GM19025 (cell line): ENCODE results near the gene ZNF789.
A peak's percentile ranks its signal among the peaks of the same experiment; 100 is the strongest.
"Not testable (repeated sequence)": the region's sequence is repeated elsewhere in the genome, so short reads cannot be mapped to it uniquely, and the experiment has no call there.

Experiments
- ATAC-seq: cut with Tn5 transposase; IDR thresholded peaks from one replicate; pipeline ENCODE4 v1.9.1; 2021; ENCODE audit warnings: mild to moderate bottlenecking, low read depth, moderate library complexity; ENCODE audit not compliant: unreplicated experiment

The ZNF789 gene

GRCh38 chr7:99501236-99501635, 28.5 kb downstream of the ZNF789 start:
- not testable (repeated sequence) for ATAC-seq

DNA sequence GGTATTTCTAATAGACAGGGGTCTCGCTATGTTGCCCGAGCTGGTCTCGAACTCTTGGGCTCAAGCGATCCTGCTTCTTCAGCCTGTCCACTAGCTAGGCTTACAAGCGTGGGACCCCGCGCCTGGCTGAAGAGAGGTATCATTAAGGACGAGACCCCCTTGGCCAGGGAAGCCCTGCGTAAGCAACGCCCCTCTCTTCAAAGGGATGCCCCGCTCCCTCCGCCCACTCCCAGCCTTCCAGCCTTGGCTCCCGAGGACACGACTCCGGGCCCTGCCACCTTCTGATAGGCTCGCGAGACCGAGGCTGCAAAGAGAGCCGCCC, 31.6 kb downstream of the ZNF789 start:
- no peak for ATAC-seq

DNA sequence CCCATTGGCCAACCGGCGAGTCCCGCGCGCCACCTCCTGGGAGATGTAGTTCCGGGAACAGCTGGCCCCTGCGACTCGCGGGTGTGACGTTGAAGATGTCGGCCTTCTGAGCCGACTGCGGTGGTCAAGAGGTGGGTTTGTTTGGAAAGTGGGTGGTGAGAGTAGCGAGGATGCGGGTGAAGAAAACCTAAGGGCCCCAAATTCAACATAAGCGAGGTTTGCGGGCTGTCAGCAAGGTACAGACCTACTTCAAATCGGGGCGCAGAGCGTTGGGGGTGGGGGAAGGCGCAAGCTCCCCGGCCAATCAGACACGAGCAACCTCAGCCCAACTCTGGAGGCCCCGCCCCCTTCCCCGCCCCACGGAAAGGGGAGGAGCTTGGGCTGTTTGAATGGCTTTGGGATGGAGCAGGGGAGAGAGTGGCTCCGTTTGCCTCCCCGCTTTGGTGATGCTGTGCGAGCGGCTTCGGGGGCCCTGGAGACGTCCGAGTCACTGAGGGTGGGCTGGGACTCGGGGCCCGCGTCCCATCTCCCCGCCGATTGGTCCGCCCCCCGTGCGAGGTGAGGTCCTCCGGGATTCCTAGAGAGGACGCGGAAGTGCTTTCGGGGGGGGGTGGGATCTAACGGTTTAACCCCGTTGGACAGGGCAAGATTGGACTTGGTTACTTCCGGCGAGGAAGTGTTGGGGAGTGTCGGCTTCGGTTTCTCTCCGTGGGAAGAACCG, 32.1 kb downstream of the ZNF789 start, which contains the start of gene ZKSCAN5:
Gene ZKSCAN5, plus strand, starts transcription at position 60 of the 721 bp plus-strand sequence. CDS start 1,383 bp downstream, outside the sequence.
- peak; percentile 80 for ATAC-seq

DNA sequence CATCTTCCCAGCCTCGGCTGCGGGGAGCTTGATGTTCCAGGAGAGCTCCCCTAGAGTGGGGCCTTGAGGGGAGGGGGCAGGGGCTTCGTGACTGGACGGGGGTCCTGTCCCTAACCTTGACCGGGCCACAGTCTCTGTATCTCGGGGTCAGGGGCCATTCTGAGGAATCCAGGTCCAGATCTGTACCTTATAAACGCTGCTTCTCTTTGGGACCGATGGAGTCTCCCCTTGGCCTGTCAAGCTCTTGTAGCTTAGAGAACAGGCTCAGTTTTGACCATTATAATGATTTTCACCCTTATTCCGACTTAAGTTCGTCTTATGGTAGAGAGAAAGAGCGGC, 32.6 kb downstream of the ZNF789 start:
- no peak for ATAC-seq

DNA sequence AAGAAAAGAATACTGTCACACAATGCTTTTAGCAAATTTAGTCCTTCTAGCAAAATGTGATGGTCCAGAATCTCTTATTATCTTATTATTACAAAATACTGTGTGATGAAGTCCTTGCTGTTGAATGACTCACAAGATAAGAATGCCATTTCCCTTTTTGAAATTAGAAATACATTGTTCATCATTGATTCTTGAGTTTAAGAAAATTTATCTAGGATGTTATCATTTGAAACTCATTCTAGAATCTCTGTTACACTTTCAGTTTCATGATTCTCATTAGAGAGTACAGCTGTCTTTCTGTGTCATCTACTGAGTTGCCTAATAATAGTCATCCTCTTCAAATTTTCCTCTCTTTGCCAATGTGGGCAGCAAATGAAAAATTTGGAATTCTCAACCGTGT, 41.4 kb downstream of the ZNF789 start:
- no peak for ATAC-seq

GRCh38 chr7:99521399-99521798, 48.7 kb downstream of the ZNF789 start:
- ATAC-seq: no peak

- ATAC-seq: no peak
Measured at GRCh38 chr7:99525713-99526440, 53.2 kb downstream of the ZNF789 start.

DNA sequence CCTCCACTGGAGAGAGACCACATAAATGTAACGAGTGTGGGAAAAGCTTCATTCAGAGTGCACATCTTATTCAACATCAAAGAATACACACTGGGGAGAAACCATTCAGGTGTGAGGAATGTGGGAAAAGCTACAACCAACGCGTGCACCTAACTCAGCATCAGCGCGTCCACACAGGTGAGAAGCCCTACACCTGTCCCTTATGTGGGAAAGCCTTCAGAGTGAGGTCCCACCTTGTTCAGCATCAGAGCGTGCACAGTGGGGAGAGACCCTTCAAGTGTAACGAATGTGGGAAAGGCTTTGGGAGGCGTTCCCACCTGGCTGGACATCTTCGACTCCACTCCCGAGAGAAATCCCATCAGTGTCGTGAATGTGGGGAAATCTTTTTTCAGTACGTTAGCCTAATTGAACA, 58.7 kb downstream of the ZNF789 start:
- ATAC-seq: no peak

- ATAC-seq: no peak
Measured at GRCh38 chr7:99535667-99536066, 63.0 kb downstream of the ZNF789 start.
